Pancreas (tissue), 10 donors: ENCODE measurements around the gene SLC25A34. TPM values are rescaled to one million over a fixed set of nuclear protein-coding genes. Genes with fewer than 3 reads are reported as not detected.

ENCODE experiments used
- ATAC-seq, 4 donors: fragments of 200-7000 bp; cut with Tn5 transposase; one replicate each; pipeline versions ENCODE4 v1.8.0 to v1.9.1; 2020; ENCODE audit warnings: mild to moderate bottlenecking in 4 of 4, moderate library complexity in 4 of 4
- DNase-seq, 6 donors: peaks; one replicate each; pipeline ENCODE4 v3.0.0-alpha.2; 2020
- FAIRE-seq: peaks from 2 replicates; lab custom pipeline; 2012; peaks lifted over from hg19 to GRCh38; lab: Jason Lieb, UNC
- H3K27ac ChIP-seq, 4 donors: fragments of 200-600 bp; sonication (generic); 1 replicate in 3 of 4; 2 replicates in 1 of 4; pipeline versions ENCODE4 v1.5.0 to v1.8.0; 2020
- H3K27me3 ChIP-seq, 4 donors: fragments of 200-600 bp; one replicate each; pipeline ENCODE4 v1.8.0; 2021
- H3K36me3 ChIP-seq, 3 donors: fragments of 200-600 bp; sonication (generic) in 1 of 3; one replicate each; pipeline versions ENCODE4 v1.5.0 to v1.8.0; 2020 to 2021
- H3K4me1 ChIP-seq, 3 donors: fragments of 200-600 bp; one replicate each; pipeline ENCODE4 v1.8.0; 2021
- H3K4me3 ChIP-seq, 4 donors: fragments of 200-600 bp; sonication (generic) in 2 of 4; one replicate each; pipeline versions ENCODE4 v1.5.0 to v1.8.0; 2020 to 2021
- H3K9me3 ChIP-seq, 4 donors: fragments of 200-600 bp; one replicate each; pipeline ENCODE4 v1.8.0; 2021
- CTCF ChIP-seq, 4 donors: fragments of 200-600 bp; sonication (generic) in 3 of 4; IDR thresholded peaks; one replicate each; pipeline versions ENCODE4 v1.5.0 to v1.8.0; 2021; ENCODE audit warnings: antibody characterized with exemption in 4 of 4
- WGBS, 2 donors: extraction: QIAGEN DNeasy Blood & Tissue Kit; methylation state at CpG; one replicate each; pipeline ENCODE4 v1.1.7; 2013; 5-methylcytosine and 5-hydroxymethylcytosine counted together
- intact Hi-C, 3 donors: fragments of 100-400 bp; cut with DNase I; formaldehyde crosslinking; loops; one replicate each; pipeline versions ENCODE4 v1.11.1 to v1.14.2; 2022
- polyA plus RNA-seq, 2 donors: library from polyadenylated mRNA; stranded (reverse); fragments of 200-250 nt; gene quantifications; one replicate each; pipeline ENCODE4 v1.2.3, GENCODE V29; 2013
- total RNA-seq, 6 donors: library from RNA; stranded (reverse); fragmentation: NEBNext Ultra II Directional in 4 of 6; extraction: Animal tissue kit (Norgen Biotek cat#: 25700) in 4 of 6; gene quantifications; one replicate each; pipeline versions ENCODE4 v1.2.1 to v1.2.4, GENCODE V29; 2021 to 2023
- donor health status: healthy with polysubstance abuse.
- donor health status: DM: no; HTN: no; CAD: no; lungs with moderate emphysema.
- donor health status: DM: no; HTN: no; CAD: no.
- donor health status: control.
- donor health status: control.
- donor health status: Bipolar disorder and iron deficiency.
- donor health status: DM: yes; HTN: yes; CAD: no.
- donor health status: DM: no; HTN: no; CAD: no.
- donor health status: DM: no; HTN: no; CAD: no.
- donor health status: DM: yes; HTN: yes; CAD: no.

Gene SLC25A34
- total and polyA plus RNA-seq, 8 donors, result 0.57 to 6.9 (median 1.9) TPM

- WGBS, 2 donors, result 51 to 60% methylated on average over 19 to 20 of the region's 20 CpGs
- TF ChIP-seq CTCF (IDR thresholded peaks at IDR 0.05), result no peak
- H3K27ac ChIP-seq, result peak overlapping the region in 1 of 4 donors; percentile 74
- peak in 3 of 4 donors; percentile 7 to 29 (median 20) for ATAC-seq
- H3K9me3 ChIP-seq, result no peaks in the 10 kb centered on the region
- peak in 2 of 6 donors; percentile 35 to 77 for DNase-seq
- peak overlapping the region in 3 of 4 donors; percentile 19 to 41 (median 31) for H3K4me3 ChIP-seq
- no peaks in the 10 kb centered on the region for H3K27me3 ChIP-seq
- peaks cover 4 to 7% (median 6%) of the 10 kb centered on the region in 3 donors for H3K4me1 ChIP-seq
- no peak for FAIRE-seq
- peaks cover 0 to 10% (median 0%) of the 10 kb centered on the region in 3 donors for H3K36me3 ChIP-seq
- intact Hi-C loops, result no loop called here
Measured at GRCh38 chr1:15765495-15766194, 29.6 kb downstream of the SLC25A34 start.

GRCh38 chr1:15767941-15768340 lies 31.9 kb downstream of the SLC25A34 start:
- peaks cover 4 to 7% (median 6%) of the 10 kb centered on the region in 3 donors for H3K4me1 ChIP-seq
- H3K9me3 ChIP-seq, result no peaks in the 10 kb centered on the region
- H3K27ac ChIP-seq, result no peak overlapping the region
- 84 to 96% methylated on average over 5 of the region's 5 CpGs for whole genome bisulfite sequencing, 2 donors
- no peak for ATAC-seq
- no peak for TF ChIP-seq CTCF (IDR thresholded peaks at IDR 0.05)
- H3K36me3 ChIP-seq, result peaks cover 0 to 24% (median 6%) of the 10 kb centered on the region in 3 donors
- DNase-seq, result no peak
- intact Hi-C loops, result no loop called here
- FAIRE-seq, result no peak
- no peaks in the 10 kb centered on the region for H3K27me3 ChIP-seq
- no peak overlapping the region for H3K4me3 ChIP-seq

GRCh38 chr1:15768388-15768787 lies 32.3 kb downstream of the SLC25A34 start:
- ATAC-seq (no peak), FAIRE-seq (no peak), DNase-seq (no peak)
- H3K4me1 ChIP-seq, result peaks cover 4 to 7% (median 6%) of the 10 kb centered on the region in 3 donors
- H3K27me3 ChIP-seq, result no peaks in the 10 kb centered on the region
- H3K27ac ChIP-seq, result no peak overlapping the region
- H3K9me3 ChIP-seq, result no peaks in the 10 kb centered on the region
- intact Hi-C loops, result no loop called here
- H3K36me3 ChIP-seq, result peaks cover 0 to 24% (median 6%) of the 10 kb centered on the region in 3 donors
- TF ChIP-seq CTCF (IDR thresholded peaks at IDR 0.05), result no peak
- no peak overlapping the region for H3K4me3 ChIP-seq
- WGBS, 2 donors, result 96 to 98% methylated on average over 7 of the region's 7 CpGs

GRCh38 chr1:15770313-15770962 lies 34.4 kb downstream of the SLC25A34 start:
- H3K9me3 ChIP-seq, result no peaks in the 10 kb centered on the region
- intact Hi-C loops, result no loop called here
- no peaks in the 10 kb centered on the region for H3K27me3 ChIP-seq
- no peak for TF ChIP-seq CTCF (IDR thresholded peaks at IDR 0.05)
- DNase-seq (no peak), FAIRE-seq (no peak), ATAC-seq (no peak)
- no peak overlapping the region for H3K27ac ChIP-seq
- 92 to 95% methylated on average over 14 of the region's 14 CpGs for WGBS, 2 donors
- H3K36me3 ChIP-seq, result peaks cover 2 to 26% (median 6%) of the 10 kb centered on the region in 3 donors
- H3K4me3 ChIP-seq, result no peak overlapping the region
- H3K4me1 ChIP-seq, result peaks cover 0 to 2% (median 0%) of the 10 kb centered on the region in 3 donors
